GM19025 (cell line): ENCODE measurements around the gene DERA.
"Not testable (repeated sequence)": the region's sequence is repeated elsewhere in the genome, so short reads cannot be mapped to it uniquely, and the experiment has no call there.

ENCODE experiments used
- ATAC-seq: cut with Tn5 transposase; IDR thresholded peaks from one replicate; pipeline ENCODE4 v1.9.1; 2021; ENCODE audit warnings: mild to moderate bottlenecking, low read depth, moderate library complexity; ENCODE audit not compliant: unreplicated experiment

Gene DERA

GRCh38 chr12:15899282-15899870 is 11.8 kb upstream of the DERA start:
- ATAC-seq = no peak

DNA sequence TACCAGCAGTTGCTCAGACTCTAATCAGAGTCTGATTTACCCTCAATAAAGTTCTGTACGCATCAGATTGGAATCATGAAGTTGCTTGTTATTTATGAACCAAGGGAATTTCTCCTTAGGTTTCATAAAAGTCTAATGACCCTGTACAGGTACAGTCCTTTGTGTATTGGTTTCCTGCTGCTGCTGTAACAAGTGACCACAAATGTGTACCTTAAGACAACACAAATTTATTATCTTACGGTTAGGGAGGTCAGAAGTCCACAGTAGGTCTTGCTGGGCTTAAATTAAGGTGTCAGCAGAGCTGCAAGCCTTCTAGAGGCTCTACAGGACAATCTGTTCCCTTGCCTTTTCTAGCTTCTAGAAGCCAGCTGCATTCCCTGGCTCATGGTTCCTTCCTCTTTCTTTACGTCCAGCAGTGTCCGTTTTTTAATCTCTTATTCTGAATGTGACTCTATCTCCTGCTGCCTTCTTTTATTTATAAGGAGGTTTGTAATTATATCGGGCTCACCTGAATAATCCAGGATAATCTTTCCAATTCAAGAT is 6.7 kb upstream of the DERA start:
- no peak for ATAC-seq

- no peak for ATAC-seq
Measured at GRCh38 chr12:15910468-15910863, 666 bp upstream of the DERA start.

- ATAC-seq = not testable (repeated sequence)
Measured at GRCh38 chr12:15911931-15912330, 799 bp downstream of the DERA start.

DNA sequence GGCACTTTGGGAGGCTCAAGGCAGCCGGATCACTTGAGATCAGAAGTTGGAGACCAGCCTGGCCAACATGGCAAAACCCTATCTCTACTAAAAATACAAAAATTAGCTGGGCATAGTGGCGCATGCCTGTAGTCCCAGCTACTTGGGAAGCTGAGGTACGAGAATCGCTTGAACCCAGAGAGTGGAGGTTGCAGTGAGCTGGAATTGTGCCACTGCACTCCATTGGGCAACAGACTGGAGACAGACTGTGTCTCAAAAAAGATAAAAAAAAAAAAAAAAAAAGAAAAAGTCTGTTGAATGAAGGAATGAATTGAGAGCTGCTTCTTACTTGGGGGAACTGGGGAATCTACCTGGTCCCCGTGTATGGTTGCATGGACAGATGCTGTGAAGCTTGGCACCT is 3.0 kb downstream of the DERA start:
- not testable (repeated sequence) for ATAC-seq

GRCh38 chr12:15918066-15918465 is 6.9 kb downstream of the DERA start:
- no peak for ATAC-seq

- no peak for ATAC-seq
Measured at GRCh38 chr12:15919418-15919817, 8.3 kb downstream of the DERA start.

GRCh38 chr12:15924956-15925355 is 13.8 kb downstream of the DERA start:
- no peak for ATAC-seq

DNA sequence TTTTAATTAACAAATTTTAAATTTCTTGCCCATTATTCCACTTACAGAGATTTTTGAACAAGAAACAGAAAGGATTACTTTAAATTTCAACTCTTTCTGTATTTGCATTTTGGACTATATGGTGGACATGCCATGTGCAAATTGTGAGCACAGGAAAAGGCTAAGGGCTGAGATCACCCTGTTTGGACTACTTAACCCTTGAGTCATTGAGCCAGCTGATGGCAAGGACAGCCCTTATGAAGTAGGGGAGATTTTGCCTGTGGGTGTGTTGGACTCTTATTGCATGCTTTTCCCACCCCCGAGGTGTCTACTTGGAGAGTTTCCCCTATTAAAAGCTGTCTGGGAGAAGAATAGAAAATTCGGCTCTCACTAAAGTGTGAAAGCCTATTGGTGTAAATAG is 17.2 kb downstream of the DERA start:
- no peak for ATAC-seq

DNA sequence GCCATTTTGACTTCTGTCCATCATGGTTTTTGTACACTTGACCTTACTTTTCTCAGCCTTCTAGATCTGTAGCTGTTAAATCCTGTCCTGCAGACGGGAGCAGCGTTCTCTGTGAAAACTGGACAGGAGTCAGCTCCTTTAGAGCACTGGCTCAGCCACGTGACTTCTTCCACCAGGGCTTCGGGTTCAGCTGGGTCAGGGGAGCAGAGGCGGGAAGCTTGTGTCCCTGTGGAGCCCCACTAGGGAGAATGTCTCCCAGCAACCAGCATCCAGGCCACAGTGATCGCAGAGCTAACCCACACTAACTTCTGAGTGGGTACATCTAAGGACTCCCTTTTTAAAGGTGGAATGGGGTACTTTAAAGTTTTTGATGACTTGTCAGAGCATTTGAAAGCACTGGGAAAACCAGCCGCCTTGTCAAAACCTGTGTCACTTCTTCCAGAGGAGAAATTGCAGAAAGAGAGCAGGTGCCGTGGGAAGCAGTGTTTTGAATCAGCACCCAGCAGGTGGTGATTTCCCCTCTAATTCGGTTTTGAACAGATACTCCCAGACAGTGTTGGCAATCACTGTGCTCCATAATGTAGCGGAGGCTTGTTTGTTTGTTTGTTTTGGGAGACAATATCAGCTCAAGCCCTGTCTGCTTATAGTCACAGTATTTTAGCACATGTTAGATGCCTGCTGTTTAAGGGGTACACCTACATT is 17.9 kb downstream of the DERA start:
- ATAC-seq = no peak

DNA sequence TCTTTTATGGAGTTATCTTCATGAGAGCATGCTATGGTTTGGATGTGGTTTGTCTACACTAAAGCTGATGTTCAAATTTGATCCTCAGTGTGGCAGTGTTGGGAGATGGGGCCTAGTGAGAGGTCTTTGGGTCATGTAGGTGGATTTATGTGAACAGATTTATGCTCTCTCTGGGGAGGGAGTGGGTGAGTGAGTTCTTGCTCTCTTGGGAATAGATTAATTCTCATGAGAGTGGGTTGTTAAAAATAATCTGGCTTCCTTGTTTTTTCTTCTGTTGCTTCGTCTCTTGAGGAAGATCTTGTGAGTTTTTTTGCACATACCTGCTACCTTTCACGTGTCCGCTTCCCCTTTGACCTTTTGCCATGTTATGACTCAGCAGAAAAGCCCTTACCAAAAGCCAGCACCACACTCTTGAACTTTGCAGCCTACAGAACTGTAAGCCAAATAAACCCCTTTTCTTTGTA is 20.5 kb downstream of the DERA start:
- no peak for ATAC-seq

DNA sequence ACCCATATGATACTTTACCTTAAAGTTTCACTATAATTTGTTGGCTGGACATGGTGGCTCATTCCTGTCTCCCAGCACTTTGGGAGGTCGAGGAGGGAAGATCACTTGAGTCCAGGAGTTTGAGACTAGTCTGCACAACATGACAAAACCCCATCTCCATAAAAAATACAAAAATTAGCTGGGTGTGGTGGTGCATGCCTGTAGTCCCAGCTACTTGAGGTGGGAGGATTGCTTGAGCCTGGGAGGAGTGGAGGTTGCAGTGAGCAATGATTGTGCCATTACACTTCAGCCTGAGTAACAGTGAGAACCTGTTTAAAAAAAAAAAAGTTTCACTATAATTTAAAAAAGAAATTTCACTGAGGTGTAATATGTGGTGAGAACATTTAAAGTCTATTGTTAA is 21.2 kb downstream of the DERA start:
- no peak for ATAC-seq

- ATAC-seq = no peak
Measured at GRCh38 chr12:15932971-15933370, 21.8 kb downstream of the DERA start.

DNA sequence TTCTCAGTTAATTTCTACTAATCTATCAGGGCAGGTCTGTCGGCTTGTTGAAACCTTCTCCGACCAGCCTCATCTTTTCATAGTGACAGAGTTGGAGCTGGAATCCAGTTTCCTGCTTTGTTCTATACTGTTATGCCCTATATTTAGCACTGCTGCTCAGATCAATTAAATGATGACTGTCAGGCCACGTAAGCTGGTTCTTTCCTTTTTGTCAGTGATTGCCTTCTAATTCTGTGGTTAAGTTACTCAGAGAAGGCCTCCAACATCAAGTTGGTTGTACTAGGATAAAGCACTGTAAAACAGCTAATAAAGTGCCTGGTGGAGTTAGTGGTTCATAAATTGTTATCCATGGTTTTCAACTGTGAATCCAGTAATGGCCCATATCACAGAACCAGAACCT is 22.6 kb downstream of the DERA start:
- no peak for ATAC-seq

DNA sequence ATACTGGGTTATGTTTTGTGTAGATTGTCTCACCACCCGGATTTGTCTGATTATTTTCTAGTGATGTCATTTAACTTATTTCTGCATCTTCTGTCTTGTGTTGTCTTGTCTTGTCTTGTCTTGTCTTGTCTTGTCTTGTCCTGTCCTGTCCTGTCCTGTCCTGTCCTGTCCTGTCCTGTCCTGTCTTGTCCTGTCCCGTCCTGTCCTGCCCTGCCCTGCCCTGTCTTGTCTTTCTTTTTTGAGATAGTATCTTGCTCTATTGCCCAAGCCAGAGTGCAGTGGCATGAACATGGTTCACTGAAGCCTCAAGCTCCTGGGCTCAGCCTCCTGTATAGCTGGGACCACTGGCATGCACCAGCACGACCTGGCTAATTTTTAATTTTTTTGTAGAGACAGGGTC is 25.6 kb downstream of the DERA start:
- ATAC-seq = no peak

- no peak for ATAC-seq
Measured at GRCh38 chr12:15937902-15938301, 26.8 kb downstream of the DERA start.

DNA sequence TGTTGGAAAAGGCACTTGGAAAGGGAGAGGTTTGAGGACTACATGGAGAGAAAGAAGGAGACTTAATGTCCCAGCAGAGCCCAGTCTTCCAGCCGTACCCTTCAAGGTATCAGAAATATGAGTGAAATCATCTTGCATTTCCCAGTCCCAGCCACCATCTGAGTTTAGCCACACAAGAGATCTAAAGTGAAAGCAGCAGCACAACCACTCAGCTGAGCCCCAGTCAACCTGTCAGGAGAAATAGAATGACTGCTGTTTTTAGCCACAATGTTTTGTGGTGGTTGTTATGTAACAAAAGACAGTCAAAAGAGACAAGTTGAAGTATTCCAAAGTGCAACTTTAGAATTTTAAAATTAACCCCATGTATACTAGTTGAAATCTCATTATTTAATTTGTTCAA is 28.0 kb downstream of the DERA start:
- ATAC-seq = no peak

GRCh38 chr12:15942475-15942874 is 31.3 kb downstream of the DERA start:
- no peak for ATAC-seq

- ATAC-seq = not testable (repeated sequence)
Measured at GRCh38 chr12:15943519-15943918, 32.4 kb downstream of the DERA start.

- not testable (repeated sequence) for ATAC-seq
Measured at GRCh38 chr12:15948461-15948860, 37.3 kb downstream of the DERA start.

- ATAC-seq = no peak
Measured at GRCh38 chr12:15955281-15955680, 44.1 kb downstream of the DERA start.

DNA sequence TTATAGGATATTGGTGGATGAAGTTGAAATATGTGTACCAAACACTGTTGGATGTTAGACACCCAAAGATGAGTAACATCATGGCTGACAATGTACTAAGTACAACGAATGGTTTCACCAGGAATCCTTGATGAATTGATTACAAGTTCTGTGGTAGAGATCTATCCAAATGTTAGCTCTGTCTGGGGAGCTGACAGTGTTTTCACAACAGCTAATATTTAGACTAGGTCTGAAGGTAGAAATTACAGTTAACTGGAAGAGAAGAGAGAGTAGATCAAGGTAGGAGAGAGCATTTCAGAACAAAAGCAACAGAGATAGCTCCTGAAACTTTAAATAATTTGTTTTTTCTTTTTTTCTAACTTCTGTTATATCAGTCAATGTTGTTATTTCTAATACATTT is 44.9 kb downstream of the DERA start:
- no peak for ATAC-seq
